K562 treated with DMSO at 1 percent for 4 hours (cell line): ENCODE measurements around the gene TNRC18. TPM values are rescaled to one million over a fixed set of nuclear protein-coding genes. Genes with fewer than 3 reads are reported as not detected.

Experiments
- total RNA-seq: library from RNA; unstranded; fragments of 300-600 nt; gene quantifications from 2 replicates; pipeline ENCODE4 v1.2.3, GENCODE V29; 2022; ENCODE audit not compliant: insufficient read depth

Gene TNRC18, protein sequence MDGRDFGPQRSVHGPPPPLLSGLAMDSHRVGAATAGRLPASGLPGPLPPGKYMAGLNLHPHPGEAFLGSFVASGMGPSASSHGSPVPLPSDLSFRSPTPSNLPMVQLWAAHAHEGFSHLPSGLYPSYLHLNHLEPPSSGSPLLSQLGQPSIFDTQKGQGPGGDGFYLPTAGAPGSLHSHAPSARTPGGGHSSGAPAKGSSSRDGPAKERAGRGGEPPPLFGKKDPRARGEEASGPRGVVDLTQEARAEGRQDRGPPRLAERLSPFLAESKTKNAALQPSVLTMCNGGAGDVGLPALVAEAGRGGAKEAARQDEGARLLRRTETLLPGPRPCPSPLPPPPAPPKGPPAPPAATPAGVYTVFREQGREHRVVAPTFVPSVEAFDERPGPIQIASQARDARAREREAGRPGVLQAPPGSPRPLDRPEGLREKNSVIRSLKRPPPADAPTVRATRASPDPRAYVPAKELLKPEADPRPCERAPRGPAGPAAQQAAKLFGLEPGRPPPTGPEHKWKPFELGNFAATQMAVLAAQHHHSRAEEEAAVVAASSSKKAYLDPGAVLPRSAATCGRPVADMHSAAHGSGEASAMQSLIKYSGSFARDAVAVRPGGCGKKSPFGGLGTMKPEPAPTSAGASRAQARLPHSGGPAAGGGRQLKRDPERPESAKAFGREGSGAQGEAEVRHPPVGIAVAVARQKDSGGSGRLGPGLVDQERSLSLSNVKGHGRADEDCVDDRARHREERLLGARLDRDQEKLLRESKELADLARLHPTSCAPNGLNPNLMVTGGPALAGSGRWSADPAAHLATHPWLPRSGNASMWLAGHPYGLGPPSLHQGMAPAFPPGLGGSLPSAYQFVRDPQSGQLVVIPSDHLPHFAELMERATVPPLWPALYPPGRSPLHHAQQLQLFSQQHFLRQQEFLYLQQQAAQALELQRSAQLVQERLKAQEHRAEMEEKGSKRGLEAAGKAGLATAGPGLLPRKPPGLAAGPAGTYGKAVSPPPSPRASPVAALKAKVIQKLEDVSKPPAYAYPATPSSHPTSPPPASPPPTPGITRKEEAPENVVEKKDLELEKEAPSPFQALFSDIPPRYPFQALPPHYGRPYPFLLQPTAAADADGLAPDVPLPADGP (N-terminal part only)
- 25.1 and 36.0 TPM in 2 replicates for total RNA-seq

DNA sequence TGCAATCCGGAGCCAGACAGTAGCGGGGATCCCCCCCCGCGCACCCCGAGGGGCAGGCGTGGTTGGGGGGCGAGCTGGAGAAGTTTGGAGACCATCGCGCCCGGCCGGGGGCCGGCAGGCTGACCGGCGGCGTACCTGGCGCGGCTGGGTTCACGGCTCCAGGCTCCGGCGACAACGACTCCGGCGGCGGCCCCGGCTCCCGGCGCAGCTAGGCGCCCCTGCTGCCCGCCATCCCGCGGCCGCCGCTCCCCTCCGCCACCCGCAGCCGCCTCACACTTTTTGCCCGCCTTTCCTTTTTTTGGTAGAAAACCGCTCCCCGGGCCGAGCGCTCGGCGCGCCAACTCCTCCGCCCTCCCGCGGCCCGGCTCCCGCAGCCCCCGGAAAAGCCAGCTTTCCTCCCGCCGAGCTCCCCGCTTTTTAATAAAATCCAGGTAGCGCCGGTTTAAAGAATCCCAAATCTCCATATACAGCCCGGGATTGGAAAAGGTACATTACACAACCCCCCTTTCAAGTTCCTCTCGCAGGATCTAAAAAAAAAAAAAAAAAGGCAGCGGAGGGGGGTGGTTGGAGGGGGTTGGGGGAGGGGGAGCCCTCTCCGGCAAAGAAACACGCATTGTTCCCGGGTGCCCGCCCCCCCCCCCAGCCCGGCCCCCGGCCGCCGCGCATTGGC, at the start of gene TNRC18:
TNRC18 (minus strand) TSS at position 529 of the 670 bp plus-strand sequence. CDS start 2,588 bp downstream, outside the sequence.

DNA sequence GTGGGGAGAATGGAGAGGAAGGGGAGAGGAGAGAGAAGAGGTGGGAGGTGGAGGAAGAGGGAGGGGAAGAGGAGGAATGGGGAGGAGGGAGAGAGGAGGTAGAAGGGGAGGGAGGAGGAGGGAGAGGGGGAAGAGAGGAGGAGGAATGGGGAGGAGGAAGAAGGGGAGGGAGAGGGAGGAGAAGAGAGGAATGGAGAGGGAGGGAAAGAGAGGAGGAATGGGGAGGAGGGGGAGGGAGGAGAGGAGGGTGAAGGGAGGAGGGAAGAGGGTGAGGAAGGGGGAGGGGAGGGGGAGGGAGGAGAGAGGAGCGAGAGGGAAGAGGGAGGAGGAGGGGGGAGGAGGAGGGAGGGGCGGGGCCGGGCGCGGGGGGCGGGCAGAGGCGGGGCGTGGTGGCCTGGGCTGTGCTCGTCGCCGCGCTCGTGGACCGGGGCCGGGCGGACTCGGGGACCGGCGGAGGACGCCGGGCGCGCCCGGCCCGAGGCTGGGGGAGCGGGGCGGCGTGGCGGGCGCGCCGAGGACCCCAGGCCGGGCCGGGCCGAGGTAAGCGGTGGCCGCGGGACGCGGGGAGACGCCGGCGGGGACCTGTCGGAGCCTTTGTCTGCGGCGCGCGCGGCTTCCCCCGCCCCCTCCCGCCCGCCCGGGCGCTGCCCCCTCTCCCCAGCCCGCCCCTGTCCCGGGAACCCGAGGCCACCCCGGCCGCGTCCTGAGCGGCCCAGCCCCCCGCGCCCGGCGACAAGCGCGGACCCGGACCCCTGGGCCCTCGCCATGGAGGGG, 140.9 kb downstream of the TNRC18 start, which contains the start of gene SLC29A4:
SLC29A4 (plus strand) TSS at position 401 of the 774 bp plus-strand sequence. CDS start 4,874 bp downstream, outside the sequence.

Other genes starting within 250 kb of the TNRC18 start
- 62.7 and 67.3 TPM in 2 replicates for gene WIPI2, start 233.6 kb downstream of the TNRC18 start, total RNA-seq
- 1.5 and 1.8 TPM in 2 replicates for gene SLC29A4, start 140.9 kb downstream of the TNRC18 start, total RNA-seq
- 15.9 and 18.6 TPM in 2 replicates for gene FBXL18, start 90.0 kb upstream of the TNRC18 start, total RNA-seq
- gene ACTB, start 106.8 kb upstream of the TNRC18 start, total RNA-seq: 2,349 and 2,414 TPM in 2 replicates
- 374 and 427 TPM in 2 replicates for gene FSCN1, start 169.0 kb upstream of the TNRC18 start, total RNA-seq